HepG2 (cell line): ENCODE results near the gene ZDHHC7. TPM values are rescaled to one million over a fixed set of nuclear protein-coding genes. Genes with fewer than 3 reads are reported as not detected.

Source experiments
- ADNP ChIP-seq: sonication (generic); formaldehyde crosslinking; IDR thresholded peaks from 2 replicates; pipeline ENCODE4 v1.4.0; 2020; ENCODE audit warnings: missing genetic modification reagents
- KAT7 ChIP-seq: IDR thresholded peaks from 2 replicates; pipeline ENCODE4 v1.6.1; 2018; ENCODE audit warnings: borderline replicate concordance, missing compliant biosample characterization
- MAFF ChIP-seq: IDR thresholded peaks from 2 replicates; pipeline ENCODE4 v1.6.1; 2011; ENCODE audit warnings: low read depth, low read length, improper control_type of control experiment
- MAZ ChIP-seq, 2 experiments: sonication (generic) in 1 of 2; formaldehyde crosslinking in 1 of 2; IDR thresholded peaks; 2 replicates each; pipeline versions ENCODE4 v1.5.0 to v1.6.1; 2012 to 2020; ENCODE audit warnings: low read depth in 2 of 2, mild to moderate bottlenecking in 2 of 2, borderline replicate concordance in 1 of 2, improper control_type of control experiment in 1 of 2, low read length in 1 of 2, missing genetic modification reagents in 1 of 2, moderate library complexity in 1 of 2
- MEF2D ChIP-seq: sonication (generic); formaldehyde crosslinking; IDR thresholded peaks from 2 replicates; pipeline ENCODE4 v1.5.1; 2020; ENCODE audit warnings: mild to moderate bottlenecking, missing genetic modification reagents
- MNT ChIP-seq: fragments of 450-650 bp; IDR thresholded peaks from 2 replicates; pipeline ENCODE4 v1.6.1; 2016
- PHF21A ChIP-seq: sonication (generic); formaldehyde crosslinking; IDR thresholded peaks from 2 replicates; pipeline ENCODE4 v1.5.0; 2020; ENCODE audit warnings: mild to moderate bottlenecking, missing genetic modification reagents
- RORA ChIP-seq: sonication (generic); formaldehyde crosslinking; IDR thresholded peaks from 2 replicates; pipeline ENCODE4 v1.5.0; 2020; ENCODE audit warnings: mild to moderate bottlenecking, missing genetic modification reagents, moderate library complexity
- SIN3A ChIP-seq: IDR thresholded peaks from 2 replicates; pipeline ENCODE4 v1.6.1; 2011; ENCODE audit warnings: low read depth, mild to moderate bottlenecking, control low read depth, low read length, borderline replicate concordance
- SUZ12 ChIP-seq: fragments of 150-350 bp; IDR thresholded peaks from 2 replicates; pipeline ENCODE4 v1.6.1; 2014; ENCODE audit warnings: low read depth, low read length
- TCF12 ChIP-seq, 2 experiments: fragments of 450-650 bp in 1 of 2; sonication (generic) in 1 of 2; formaldehyde crosslinking in 1 of 2; IDR thresholded peaks; 2 replicates each; pipeline versions ENCODE4 v1.6.1 to v1.8.0; 2017 to 2022; ENCODE audit warnings: antibody characterized with exemption in 1 of 2, mild to moderate bottlenecking in 1 of 2, missing genetic modification reagents in 1 of 2, moderate library complexity in 1 of 2
- XRCC5 ChIP-seq: fragments of 200-400 bp; formaldehyde crosslinking; optimal IDR thresholded peaks from 2 replicates; pipeline ENCODE3; 2017; ENCODE audit warnings: mild to moderate bottlenecking, low read length
- YY1 ChIP-seq: IDR thresholded peaks from 2 replicates; pipeline ENCODE4 v1.6.1; 2011; ENCODE audit warnings: low read length, low read depth, moderate library complexity, mild to moderate bottlenecking; ENCODE audit not compliant: insufficient read depth, insufficient replicate concordance
- ZBTB3 ChIP-seq: sonication (generic); formaldehyde crosslinking; IDR thresholded peaks from 2 replicates; pipeline ENCODE4 v1.4.0; 2020; ENCODE audit warnings: low read depth, mild to moderate bottlenecking, moderate library complexity, missing genetic modification reagents, borderline replicate concordance
- ZBTB39 ChIP-seq: sonication (generic); formaldehyde crosslinking; IDR thresholded peaks from 2 replicates; pipeline ENCODE4 v1.5.0; 2020; ENCODE audit warnings: missing genetic modification reagents
- ZBTB42 ChIP-seq: sonication (generic); formaldehyde crosslinking; IDR thresholded peaks from 2 replicates; pipeline ENCODE4 v1.5.0; 2020; ENCODE audit warnings: mild to moderate bottlenecking, missing genetic modification reagents
- ZNF20 ChIP-seq: sonication (generic); formaldehyde crosslinking; IDR thresholded peaks from 2 replicates; pipeline ENCODE4 v1.4.0; 2020; ENCODE audit warnings: mild to moderate bottlenecking, moderate library complexity, missing genetic modification reagents
- ZNF253 ChIP-seq: sonication (generic); formaldehyde crosslinking; IDR thresholded peaks from 2 replicates; pipeline ENCODE4 v1.8.0; 2022; ENCODE audit warnings: mild to moderate bottlenecking, missing genetic modification reagents, borderline replicate concordance
- ZNF282 ChIP-seq: fragments of 450-650 bp; IDR thresholded peaks from 2 replicates; pipeline ENCODE4 v1.6.1; 2018; ENCODE audit not compliant: partially characterized antibody
- ZNF547 ChIP-seq: sonication (generic); formaldehyde crosslinking; IDR thresholded peaks from 2 replicates; pipeline ENCODE4 v1.5.1; 2020; ENCODE audit warnings: mild to moderate bottlenecking, missing genetic modification reagents
- ZNF577 ChIP-seq: sonication (generic); formaldehyde crosslinking; IDR thresholded peaks from 2 replicates; pipeline ENCODE4 v1.4.0; 2020; ENCODE audit warnings: mild to moderate bottlenecking, low read depth, missing genetic modification reagents, borderline replicate concordance
- ZNF781 ChIP-seq: sonication (generic); formaldehyde crosslinking; IDR thresholded peaks from 2 replicates; pipeline ENCODE4 v1.5.1; 2020; ENCODE audit warnings: borderline replicate concordance, mild to moderate bottlenecking, missing genetic modification reagents; ENCODE audit errors: not compliant biosample characterization
- ZNF879 ChIP-seq: sonication (generic); formaldehyde crosslinking; IDR thresholded peaks from 2 replicates; pipeline ENCODE4 v1.8.1; 2023; ENCODE audit warnings: missing genetic modification reagents
- polyA plus RNA-seq, 8 experiments: library from polyadenylated mRNA; depleted of rRNA in 3 of 8; stranded (reverse) in 7 of 8; unstranded in 1 of 8; fragments of >200 nt; fragmentation: Illumina TruSeq in 4 of 8; extraction: Trizol in 4 of 8; gene quantifications; 2 replicates each; pipeline versions ENCODE4 v1.2.1 to v1.2.3, GENCODE V29; 2011 to 2016; ENCODE audit warnings: low read depth in 4 of 8, missing spikeins in 1 of 8, mixed read lengths in 1 of 8; ENCODE audit not compliant: insufficient read depth in 1 of 8
- total RNA-seq, 5 experiments: library from RNA; depleted of rRNA; stranded (reverse); fragments of >200 nt; fragmentation: Illumina TruSeq; extraction: Trizol; gene quantifications; 2 replicates each; pipeline ENCODE4 v1.2.3, GENCODE V29; 2016; ENCODE audit warnings: low read depth in 1 of 5

The ZDHHC7 gene
- total and polyA plus RNA-seq, 2 of the 13 experiments (the other 11 are each of a cell fraction or from before 2014, with no cell fraction given), result 46.8 to 67.6 TPM

GRCh38 chr16:84925092-84925772 is 86.1 kb downstream of the ZDHHC7 start (continued):
- TF ChIP-seq ADNP (CRISPR knock-in tag), result no peak
- TF ChIP-seq SUZ12, result no peak
- TF ChIP-seq MAFF, result no peak
- 0 out of 2 replicates have a peak, but pooled peaks have one; percentile 24 for TF ChIP-seq ZBTB39 (CRISPR knock-in tag)
- TF ChIP-seq ZNF547 (CRISPR knock-in tag), result no peak
- peak; percentile 50 for TF ChIP-seq XRCC5
- TF ChIP-seq KAT7 (CRISPR knock-in tag), result no peak
- peak; percentile 33; the same call in 1 of the 2 replicates for TF ChIP-seq MAZ (IDR thresholded peaks at IDR 0.05; ENCODE audit: borderline replicate concordance, low read depth, low read length)
- TF ChIP-seq MAZ (CRISPR knock-in tag; IDR thresholded peaks at IDR 0.05; ENCODE audit: low read depth), result no peak
- TF ChIP-seq ZNF282, result no peak
- no peak for TF ChIP-seq ZBTB42 (CRISPR knock-in tag)
- 0 out of 2 replicates have a peak, but pooled peaks have one; percentile 3 for TF ChIP-seq PHF21A (CRISPR knock-in tag)
- TF ChIP-seq TCF12 (IDR thresholded peaks at IDR 0.05), result no peak
- 0 out of 2 replicates have a peak, but pooled peaks have one; percentile 49 for TF ChIP-seq TCF12 (CRISPR knock-in tag; IDR thresholded peaks at IDR 0.05)
- no peak for TF ChIP-seq ZNF781 (CRISPR knock-in tag)
- no peak for TF ChIP-seq ZNF20 (CRISPR knock-in tag)
- TF ChIP-seq MNT, result no peak
- no peak for TF ChIP-seq SIN3A
- TF ChIP-seq YY1, result peak; percentile 18
- TF ChIP-seq ZNF253 (CRISPR knock-in tag), result no peak
- TF ChIP-seq RORA (CRISPR knock-in tag), result no peak
- no peak for TF ChIP-seq MEF2D
- TF ChIP-seq ZNF577, result no peak
- TF ChIP-seq ZBTB3 (CRISPR knock-in tag), result no peak
- no peak for TF ChIP-seq ZNF879
